ENCODE data around the gene RET.

GRCh38 chr10:43102063-43102828 is 25.4 kb downstream of the RET start:
- TF ChIP-seq CTCF (IDR thresholded peaks at IDR 0.05; ENCODE audit: insufficient read depth, low read depth, low read length) = no peak
- no peak for TF ChIP-seq EZH2 (IDR thresholded peaks at IDR 0.05; ENCODE audit: insufficient read depth, low read length)
